SK-N-SH treated with all-trans-retinoic acid at 6 μM for 48 hours (cell line): ENCODE data around the gene HPS3.

Source experiments
- ATAC-seq: fragments of 200-7000 bp; cut with Tn5 transposase; 3 replicates; pipeline ENCODE4 v1.9.1; 2020; ENCODE audit warnings: mild to moderate bottlenecking, moderate library complexity
- ARNTL ChIP-seq: fragments of 450-650 bp; formaldehyde crosslinking; IDR thresholded peaks from 2 replicates; pipeline ENCODE4 v1.5.0; 2020; ENCODE audit warnings: low read depth, mild to moderate bottlenecking, moderate library complexity, borderline replicate concordance
- BACH2 ChIP-seq: fragments of 250-450 bp; sonication (Bioruptor Pico); IDR thresholded peaks from 2 replicates; pipeline ENCODE4 v1.9.0; 2021; ENCODE audit warnings: mild to moderate bottlenecking, borderline replicate concordance
- CREB5 ChIP-seq: fragments of 250-450 bp; sonication (Bioruptor Pico); IDR thresholded peaks from 2 replicates; pipeline ENCODE4 v1.5.1; 2020; ENCODE audit warnings: low read depth, mild to moderate bottlenecking, moderate library complexity
- CSDC2 ChIP-seq: fragments of 250-450 bp; sonication (Bioruptor Pico); IDR thresholded peaks from 2 replicates; pipeline ENCODE4 v1.5.0; 2020; ENCODE audit warnings: mild to moderate bottlenecking, moderate library complexity
- CSRNP3 ChIP-seq: fragments of 250-450 bp; sonication (Bioruptor Pico); IDR thresholded peaks from 2 replicates; pipeline ENCODE4 v1.5.1; 2021; ENCODE audit warnings: mild to moderate bottlenecking, moderate library complexity
- ESRRG ChIP-seq: fragments of 250-450 bp; sonication (Bioruptor Pico); IDR thresholded peaks from 2 replicates; pipeline ENCODE4 v1.6.1; 2021; ENCODE audit warnings: mild to moderate bottlenecking
- GLIS3 ChIP-seq: fragments of 250-450 bp; sonication (Bioruptor Pico); IDR thresholded peaks from 2 replicates; pipeline ENCODE4 v1.5.0; 2020; ENCODE audit warnings: mild to moderate bottlenecking, moderate library complexity
- OSR1 ChIP-seq: fragments of 250-450 bp; sonication (Bioruptor Pico); IDR thresholded peaks from 2 replicates; pipeline ENCODE4 v1.8.0; 2022; ENCODE audit warnings: moderate library complexity, mild to moderate bottlenecking, inconsistent platforms
- PATZ1 ChIP-seq: fragments of 250-450 bp; sonication (Bioruptor Pico); IDR thresholded peaks from 2 replicates; pipeline ENCODE4 v1.8.0; 2020; ENCODE audit warnings: mild to moderate bottlenecking, moderate library complexity, borderline replicate concordance
- POU6F1 ChIP-seq: fragments of 250-450 bp; sonication (Bioruptor Pico); IDR thresholded peaks from 2 replicates; pipeline ENCODE4 v1.8.0; 2021; ENCODE audit warnings: low read depth, mild to moderate bottlenecking, moderate library complexity, borderline replicate concordance
- PPARA ChIP-seq: fragments of 250-450 bp; sonication (Bioruptor Pico); IDR thresholded peaks from 2 replicates; pipeline ENCODE4 v1.5.0; 2020; ENCODE audit warnings: mild to moderate bottlenecking, borderline replicate concordance
- RARB ChIP-seq: fragments of 250-450 bp; sonication (Bioruptor Pico); IDR thresholded peaks from 2 replicates; pipeline ENCODE4 v1.8.0; 2021; ENCODE audit warnings: mild to moderate bottlenecking, moderate library complexity
- TOX ChIP-seq: fragments of 250-450 bp; sonication (Bioruptor Pico); IDR thresholded peaks from 2 replicates; pipeline ENCODE4 v1.8.0; 2021; ENCODE audit warnings: mild to moderate bottlenecking, moderate library complexity, borderline replicate concordance
- TSHZ2 ChIP-seq: fragments of 250-450 bp; sonication (Bioruptor Pico); IDR thresholded peaks from 2 replicates; pipeline ENCODE4 v1.5.0; 2020; ENCODE audit warnings: mild to moderate bottlenecking, moderate library complexity
- ZC3H10 ChIP-seq: fragments of 250-450 bp; sonication (Bioruptor Pico); IDR thresholded peaks from 2 replicates; pipeline ENCODE4 v1.5.1; 2021; ENCODE audit warnings: mild to moderate bottlenecking, moderate library complexity
- ZFP3 ChIP-seq: fragments of 250-450 bp; sonication (Bioruptor Pico); IDR thresholded peaks from 2 replicates; pipeline ENCODE4 v1.5.0; 2020; ENCODE audit warnings: mild to moderate bottlenecking, moderate library complexity
- ZFP30 ChIP-seq: fragments of 450-650 bp; formaldehyde crosslinking; IDR thresholded peaks from 2 replicates; pipeline ENCODE4 v1.5.0; 2022; ENCODE audit warnings: mild to moderate bottlenecking, moderate library complexity
- ZNF565 ChIP-seq: fragments of 450-650 bp; formaldehyde crosslinking; conservative IDR thresholded peaks from 2 replicates; pipeline ENCODE4 v1.5.0; 2020; ENCODE audit warnings: low read depth, mild to moderate bottlenecking, moderate library complexity
- ZNF8 ChIP-seq: fragments of 450-650 bp; formaldehyde crosslinking; IDR thresholded peaks from 2 replicates; pipeline ENCODE4 v1.5.0; 2020; ENCODE audit warnings: mild to moderate bottlenecking, moderate library complexity

HPS3 gene

GRCh38 chr3:149153402-149153801 lies 24.0 kb downstream of the HPS3 start:
- no peak for ATAC-seq
- no peak for TF ChIP-seq BACH2
- no peak for TF ChIP-seq ARNTL (CRISPR knock-in tag)
- TF ChIP-seq ZNF565 = no peak
- TF ChIP-seq GLIS3 (CRISPR knock-in tag) = no peak
- no peak for TF ChIP-seq ZNF8
- no peak for TF ChIP-seq PATZ1 (CRISPR knock-in tag)
- TF ChIP-seq ZC3H10 (CRISPR knock-in tag) = no peak
- no peak for TF ChIP-seq RARB (CRISPR knock-in tag)
- TF ChIP-seq TOX (CRISPR knock-in tag) = no peak
- TF ChIP-seq ZFP3 = no peak
- TF ChIP-seq CSRNP3 (CRISPR knock-in tag) = no peak
- no peak for TF ChIP-seq CSDC2 (CRISPR knock-in tag)
- TF ChIP-seq POU6F1 (CRISPR knock-in tag) = no peak
- TF ChIP-seq TSHZ2 (CRISPR knock-in tag) = no peak
- TF ChIP-seq PPARA = no peak
- TF ChIP-seq CREB5 (CRISPR knock-in tag) = no peak
- TF ChIP-seq ESRRG (CRISPR knock-in tag) = no peak
- TF ChIP-seq OSR1 = no peak
- TF ChIP-seq, all 23 proteins: peak for 0

GRCh38 chr3:149160754-149161300 lies 31.4 kb downstream of the HPS3 start:
- peak; percentile 62 for ATAC-seq
- TF ChIP-seq ZFP3 = no peak
- TF ChIP-seq ZFP30 (CRISPR knock-in tag) = no peak
- TF ChIP-seq OSR1 = no peak
- TF ChIP-seq CSRNP3 (CRISPR knock-in tag) = no peak
- TF ChIP-seq RARB (CRISPR knock-in tag) = no peak
- TF ChIP-seq CSDC2 (CRISPR knock-in tag) = no peak
- no peak for TF ChIP-seq POU6F1 (CRISPR knock-in tag)
- TF ChIP-seq BACH2 = no peak
- no peak for TF ChIP-seq ESRRG (CRISPR knock-in tag)
- no peak for TF ChIP-seq ZC3H10 (CRISPR knock-in tag)
- TF ChIP-seq TSHZ2 (CRISPR knock-in tag) = no peak
